Smooth muscle cell (in vitro differentiated cells): ENCODE results near the gene TSHZ2. TPM values are rescaled to one million over a fixed set of nuclear protein-coding genes. Genes with fewer than 3 reads are reported as not detected.
A peak's percentile ranks its signal among the peaks of the same experiment; 100 is the strongest.

Source experiments
- DNase-seq: peaks from one replicate; lab custom pipeline; 2025; ENCODE audit not compliant: unreplicated experiment; lab: John Stamatoyannopoulos, UW
- H2AFZ ChIP-seq: fragments of 200-600 bp; sonication (generic); 2 replicates; pipeline ENCODE4 v1.6.0; 2016; ENCODE audit warnings: antibody characterized with exemption, low read depth, mild to moderate bottlenecking
- H3F3A ChIP-seq: fragments of 200-600 bp; sonication (generic); 2 replicates; pipeline ENCODE4 v1.6.0; 2017; ENCODE audit warnings: antibody characterized with exemption, low read depth
- H3K27ac ChIP-seq: fragments of 200-600 bp; sonication (generic); 2 replicates; pipeline ENCODE4 v1.5.1; 2016; ENCODE audit warnings: low read depth, mild to moderate bottlenecking
- H3K27me3 ChIP-seq: fragments of 200-600 bp; sonication (generic); 2 replicates; pipeline ENCODE4 v1.6.1; 2016; ENCODE audit warnings: low read depth, mild to moderate bottlenecking
- H3K36me3 ChIP-seq: fragments of 200-600 bp; sonication (generic); 2 replicates; pipeline ENCODE4 v1.5.1; 2016; ENCODE audit warnings: low read depth
- H3K4me1 ChIP-seq: fragments of 200-600 bp; sonication (generic); 2 replicates; pipeline ENCODE4 v1.5.1; 2016; ENCODE audit warnings: low read depth
- H3K4me2 ChIP-seq: fragments of 200-600 bp; sonication (generic); 2 replicates; pipeline ENCODE4 v1.6.0; 2016; ENCODE audit warnings: mild to moderate bottlenecking
- H3K4me3 ChIP-seq: fragments of 200-600 bp; sonication (generic); 2 replicates; pipeline ENCODE4 v1.5.1; 2016; ENCODE audit warnings: mild to moderate bottlenecking
- H3K79me2 ChIP-seq: fragments of 200-600 bp; sonication (generic); 2 replicates; pipeline ENCODE4 v1.6.0; 2016; ENCODE audit warnings: low read depth, mild to moderate bottlenecking
- H3K9ac ChIP-seq: fragments of 200-600 bp; sonication (generic); 2 replicates; pipeline ENCODE4 v1.6.0; 2016; ENCODE audit warnings: low read depth
- H3K9me3 ChIP-seq: fragments of 200-600 bp; sonication (generic); replicated peaks from 2 replicates; pipeline ENCODE4 v1.5.1; 2016; ENCODE audit warnings: low read depth
- H4K20me1 ChIP-seq: fragments of 200-600 bp; sonication (generic); 2 replicates; pipeline ENCODE4 v1.6.0; 2016; ENCODE audit warnings: low read depth
- CTCF ChIP-seq: fragments of 200-600 bp; sonication (generic); IDR thresholded peaks from 2 replicates; pipeline ENCODE4 v1.5.1; 2017; ENCODE audit warnings: borderline replicate concordance, mild to moderate bottlenecking, antibody characterized with exemption; ENCODE audit not compliant: insufficient read depth, poor library complexity, severe bottlenecking
- WGBS: methylation state at CpG from one replicate; pipeline ENCODE4 v1.1.7; 2016; ENCODE audit warnings: low lambda C conversion rate; 5-methylcytosine and 5-hydroxymethylcytosine counted together
- polyA plus RNA-seq: library from polyadenylated mRNA; unstranded; fragments of >200 nt; fragmentation: Nextera tagmentation; extraction: Ambion mirVana; gene quantifications from 2 replicates; pipeline ENCODE4 v1.2.1, GENCODE V29; 2016
- total RNA-seq: library from RNA; depleted of rRNA; stranded (reverse); fragments of >200 nt; gene quantifications from 2 replicates; pipeline ENCODE4 v1.2.3, GENCODE V29; 2014

TSHZ2 gene
- total and polyA plus RNA-seq, 2 experiments from 2014 or later, result 4.8 to 6.6 TPM

GRCh38 chr20:53301869-53302268 is 329.7 kb downstream of the TSHZ2 start:
- Histone ChIP-seq H2AFZ (no peak overlapping the region), H3K27ac (no peak overlapping the region), H3K4me2 (no peak overlapping the region), H3K9ac (no peak overlapping the region), H3K9me3 (no peaks in the 10 kb centered on the region), H3K79me2 (no peaks in the 10 kb centered on the region), H3K4me1 (peaks cover 15% of the 10 kb centered on the region), H4K20me1 (no peaks in the 10 kb centered on the region), H3K4me3 (no peak overlapping the region), H3F3A (peaks cover 4% of the 10 kb centered on the region), H3K27me3 (no peaks in the 10 kb centered on the region), H3K36me3 (no peaks in the 10 kb centered on the region)
- DNase-seq, result no peak
- WGBS, result 96% methylated on average over 13 of the region's 13 CpGs
- TF ChIP-seq CTCF, result no peak

DNA sequence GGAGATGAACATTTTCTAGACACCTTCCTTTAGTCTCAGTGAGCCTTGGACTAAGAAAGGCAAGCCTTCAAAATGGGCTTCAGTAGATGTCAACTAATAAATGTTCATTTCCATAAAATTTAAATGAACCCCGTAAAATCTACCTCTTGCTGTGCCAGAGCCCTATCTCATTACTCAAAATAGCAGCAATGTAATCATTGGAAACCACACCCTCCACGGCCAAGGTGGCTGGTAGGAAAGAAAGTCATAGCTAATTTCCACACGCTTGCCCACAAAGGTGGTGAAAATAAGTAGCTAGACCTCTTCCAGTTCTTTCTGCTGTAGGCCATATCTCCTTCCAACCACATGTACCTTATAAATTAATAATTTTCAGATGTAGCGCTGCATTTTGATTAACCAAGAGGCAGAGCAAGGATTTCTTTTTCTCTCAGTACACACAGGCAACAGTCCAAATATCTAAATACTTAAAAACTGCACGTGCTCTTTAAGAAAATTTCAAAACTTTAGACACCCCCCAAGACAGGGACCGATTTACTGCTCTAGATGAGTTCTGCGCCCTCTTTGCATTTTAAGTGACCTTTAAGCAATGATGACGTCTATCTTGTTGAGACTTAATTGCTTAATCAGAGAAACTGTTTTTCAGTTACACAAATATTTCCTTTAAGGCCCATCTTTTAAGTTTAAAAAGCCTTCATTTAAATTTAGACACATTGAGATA is 330.7 kb downstream of the TSHZ2 start:
- no peaks in the 10 kb centered on the region for H3K79me2 ChIP-seq
- H3F3A ChIP-seq, result no peaks in the 10 kb centered on the region
- DNase-seq, result no peak
- H3K9ac ChIP-seq, result no peak overlapping the region
- peak overlapping the region; percentile 51 for H3K27ac ChIP-seq
- H3K4me1 ChIP-seq, result peaks cover 15% of the 10 kb centered on the region
- no peak overlapping the region for H3K4me3 ChIP-seq
- no peaks in the 10 kb centered on the region for H4K20me1 ChIP-seq
- H3K9me3 ChIP-seq, result no peaks in the 10 kb centered on the region
- no peak for TF ChIP-seq CTCF
- H3K4me2 ChIP-seq, result peak overlapping the region; percentile 18
- peak overlapping the region; percentile 55 for H2AFZ ChIP-seq
- 63% methylated on average over 8 of the region's 8 CpGs for WGBS
- no peaks in the 10 kb centered on the region for H3K27me3 ChIP-seq
- no peaks in the 10 kb centered on the region for H3K36me3 ChIP-seq

DNA sequence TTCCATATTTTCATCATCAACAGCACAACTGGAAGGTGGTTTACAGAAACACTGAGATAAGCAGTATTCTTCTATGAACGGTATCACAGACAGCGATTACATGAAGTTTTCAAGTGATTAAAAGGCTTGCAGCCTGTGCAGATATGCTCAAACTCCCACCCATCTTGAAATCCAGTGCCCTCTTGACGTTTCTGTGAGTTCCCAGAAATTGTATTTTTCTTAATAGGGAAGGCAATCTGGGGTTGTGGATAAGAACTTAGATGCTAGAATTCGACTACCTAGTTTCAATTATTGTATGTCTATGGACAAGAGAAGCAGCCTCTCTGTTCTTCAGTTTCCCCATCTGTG is 331.2 kb downstream of the TSHZ2 start:
- TF ChIP-seq CTCF, result no peak
- Histone ChIP-seq H3K4me1 (peaks cover 15% of the 10 kb centered on the region), H3F3A (no peaks in the 10 kb centered on the region), H3K27ac (peak overlapping the region; percentile 51), H4K20me1 (no peaks in the 10 kb centered on the region), H3K4me2 (peak overlapping the region; percentile 18), H3K27me3 (no peaks in the 10 kb centered on the region), H3K9me3 (no peaks in the 10 kb centered on the region), H3K9ac (no peak overlapping the region), H3K4me3 (no peak overlapping the region), H3K36me3 (no peaks in the 10 kb centered on the region), H3K79me2 (no peaks in the 10 kb centered on the region), H2AFZ (peak overlapping the region; percentile 55)
- DNase-seq, result no peak
- WGBS, result 27% methylated on average over 4 of the region's 4 CpGs

- TF ChIP-seq CTCF, result no peak
- Histone ChIP-seq H4K20me1 (no peaks in the 10 kb centered on the region), H3K4me2 (no peak overlapping the region), H3K36me3 (no peaks in the 10 kb centered on the region), H3K27me3 (no peaks in the 10 kb centered on the region), H3K9ac (no peak overlapping the region), H2AFZ (no peak overlapping the region), H3K9me3 (no peaks in the 10 kb centered on the region), H3F3A (no peaks in the 10 kb centered on the region), H3K4me3 (no peak overlapping the region), H3K4me1 (peaks cover 11% of the 10 kb centered on the region), H3K27ac (no peak overlapping the region), H3K79me2 (no peaks in the 10 kb centered on the region)
- 96% methylated on average over 3 of the region's 3 CpGs for WGBS
- no peak for DNase-seq
Observed at GRCh38 chr20:53304146-53304545, 332.0 kb downstream of the TSHZ2 start.
